GM19397 (cell line): ENCODE results near the gene HK3.
"Not testable (repeated sequence)": the region's sequence is repeated elsewhere in the genome, so short reads cannot be mapped to it uniquely, and the experiment has no call there.

ENCODE experiments used
- ATAC-seq: cut with Tn5 transposase; IDR thresholded peaks from one replicate; pipeline ENCODE4 v1.9.1; 2021; ENCODE audit warnings: mild to moderate bottlenecking, moderate library complexity; ENCODE audit not compliant: unreplicated experiment

Gene HK3

DNA sequence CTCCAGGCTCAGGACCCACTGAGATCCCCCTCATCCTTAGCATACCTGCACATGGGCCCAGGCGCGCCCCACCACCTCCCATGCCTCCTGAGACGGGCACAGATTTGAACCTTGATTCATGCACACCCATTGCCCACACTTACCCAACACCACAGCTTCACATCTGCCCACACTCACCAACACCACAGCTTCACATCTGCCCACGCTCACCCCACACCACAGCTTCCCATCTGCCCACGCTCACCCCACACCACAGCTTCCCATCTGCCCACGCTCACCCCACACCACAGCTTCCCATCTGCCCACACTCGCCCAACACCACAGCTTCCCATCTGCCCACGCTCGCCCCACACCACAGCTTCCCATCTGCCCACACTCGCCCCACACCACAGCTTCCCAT is 28.5 kb downstream of the HK3 start:
- not testable (repeated sequence) for ATAC-seq

- no peak for ATAC-seq
These were observed 29.0 kb downstream of the HK3 start for GRCh38 chr5:176870110-176870591.

DNA sequence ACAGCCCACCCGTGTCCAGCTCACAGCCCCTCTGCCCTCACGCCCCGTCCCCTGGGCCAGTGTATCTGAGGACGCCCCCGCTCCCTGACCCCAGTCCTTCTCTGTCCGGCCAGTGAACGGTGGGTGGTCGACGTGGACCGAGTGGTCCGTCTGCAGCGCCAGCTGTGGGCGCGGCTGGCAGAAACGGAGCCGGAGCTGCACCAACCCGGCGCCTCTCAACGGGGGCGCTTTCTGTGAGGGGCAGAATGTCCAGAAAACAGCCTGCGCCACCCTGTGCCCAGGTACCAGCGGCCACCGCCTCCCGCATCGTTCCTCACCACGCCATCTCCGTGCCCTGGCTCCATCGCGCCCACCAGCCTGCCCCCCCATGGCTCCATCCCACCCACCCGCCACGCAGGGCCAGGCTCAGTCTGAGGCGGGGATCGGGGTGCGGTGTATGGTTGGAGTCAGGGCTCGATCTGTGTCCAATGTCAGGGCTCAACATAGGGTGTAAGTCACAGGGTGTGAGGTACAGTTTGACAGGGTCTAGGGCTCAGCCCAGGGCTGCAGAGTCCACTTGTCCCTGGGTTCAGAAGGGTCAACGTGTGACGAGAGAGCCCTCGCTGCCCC is 29.5 kb downstream of the HK3 start:
- ATAC-seq = no peak

DNA sequence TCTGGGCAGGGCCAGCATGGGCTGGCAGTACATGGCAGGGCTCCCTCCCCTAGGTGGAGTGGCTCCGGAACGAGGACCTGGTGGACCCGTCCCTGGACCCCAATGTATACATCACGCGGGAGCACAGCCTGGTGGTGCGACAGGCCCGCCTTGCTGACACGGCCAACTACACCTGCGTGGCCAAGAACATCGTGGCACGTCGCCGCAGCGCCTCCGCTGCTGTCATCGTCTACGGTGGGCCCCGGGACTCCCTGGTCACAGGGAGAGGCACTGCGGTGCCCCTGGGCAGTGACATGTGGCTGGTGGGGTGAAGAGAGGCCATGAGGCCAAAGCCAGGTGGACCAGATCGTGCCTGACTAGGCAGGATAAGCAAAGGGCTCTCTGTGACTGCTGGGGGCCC is 30.4 kb downstream of the HK3 start:
- no peak for ATAC-seq

GRCh38 chr5:176868126-176868525 is 31.0 kb downstream of the HK3 start:
- ATAC-seq = no peak

DNA sequence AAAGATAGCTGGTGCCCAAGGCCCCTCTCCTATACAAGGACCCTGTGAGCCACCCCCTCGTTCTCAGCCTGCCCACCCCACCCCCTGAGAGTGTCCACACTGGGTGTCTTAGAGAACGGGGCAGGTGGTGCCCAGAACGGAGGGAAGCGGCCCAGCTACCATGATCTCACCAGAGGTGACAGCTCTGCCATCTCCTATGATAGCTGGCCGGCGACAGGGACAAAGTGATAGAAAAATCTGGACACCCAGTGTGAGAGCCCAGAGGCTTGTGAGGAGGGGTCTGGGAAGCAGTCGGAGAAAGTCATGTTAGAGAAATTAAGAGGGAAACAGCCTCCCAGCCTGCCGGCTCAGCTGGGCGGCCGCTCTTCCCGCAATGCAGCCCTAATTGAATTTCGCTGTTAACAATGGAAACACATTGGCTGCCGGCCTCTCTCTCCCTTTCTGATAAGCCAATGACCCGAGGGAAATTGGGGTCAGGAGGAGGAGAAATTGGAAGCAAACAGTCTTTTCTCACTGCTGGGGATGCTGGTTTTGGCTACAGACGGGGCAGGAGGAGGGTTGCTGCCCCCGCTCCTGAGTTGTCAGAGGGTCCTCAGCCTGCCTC is 32.3 kb downstream of the HK3 start:
- ATAC-seq = no peak

GRCh38 chr5:176865964-176866363 is 33.2 kb downstream of the HK3 start:
- no peak for ATAC-seq

- ATAC-seq = no peak
These were observed 34.4 kb downstream of the HK3 start for GRCh38 chr5:176864755-176865154.

- no peak for ATAC-seq
These were observed 35.4 kb downstream of the HK3 start for GRCh38 chr5:176863765-176864098.

DNA sequence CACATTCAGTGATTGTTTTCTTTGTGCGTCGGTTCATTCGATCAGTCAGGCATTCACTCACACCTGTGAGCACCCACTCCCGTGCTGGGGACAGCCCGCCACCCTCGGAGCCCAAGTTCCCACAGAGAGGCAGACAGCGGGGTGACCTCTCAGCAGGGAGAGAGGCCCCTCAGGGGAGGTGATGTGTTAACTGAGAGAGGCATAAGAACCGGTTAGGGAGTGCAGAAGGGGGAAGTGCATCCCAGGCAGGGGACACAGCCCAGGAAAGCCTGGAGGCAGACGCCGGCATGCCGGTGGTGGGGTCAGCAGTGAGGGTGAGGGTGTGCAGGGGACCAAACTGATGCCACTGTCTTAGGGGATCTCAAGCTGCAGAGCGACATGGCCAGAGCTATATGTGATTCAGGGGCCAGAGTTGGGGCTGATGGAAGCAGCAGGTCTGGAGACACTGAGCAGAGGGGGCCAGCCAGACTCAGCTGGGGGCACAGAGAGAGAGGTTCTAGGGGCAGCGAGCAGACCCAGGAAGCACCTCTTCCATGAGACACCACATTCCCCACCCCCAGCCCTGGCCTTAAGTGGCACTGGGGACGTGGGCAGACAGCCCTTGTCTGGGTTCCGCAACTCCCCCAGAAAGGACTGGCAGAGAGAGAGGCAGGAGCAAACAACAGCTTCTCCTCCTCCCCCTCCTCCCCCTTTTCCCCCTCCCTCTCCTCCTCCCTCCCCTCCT is 35.9 kb downstream of the HK3 start:
- ATAC-seq = no peak

- no peak for ATAC-seq
These were observed 36.7 kb downstream of the HK3 start for GRCh38 chr5:176862330-176862995.

GRCh38 chr5:176861276-176861675 is 37.9 kb downstream of the HK3 start:
- ATAC-seq = no peak

DNA sequence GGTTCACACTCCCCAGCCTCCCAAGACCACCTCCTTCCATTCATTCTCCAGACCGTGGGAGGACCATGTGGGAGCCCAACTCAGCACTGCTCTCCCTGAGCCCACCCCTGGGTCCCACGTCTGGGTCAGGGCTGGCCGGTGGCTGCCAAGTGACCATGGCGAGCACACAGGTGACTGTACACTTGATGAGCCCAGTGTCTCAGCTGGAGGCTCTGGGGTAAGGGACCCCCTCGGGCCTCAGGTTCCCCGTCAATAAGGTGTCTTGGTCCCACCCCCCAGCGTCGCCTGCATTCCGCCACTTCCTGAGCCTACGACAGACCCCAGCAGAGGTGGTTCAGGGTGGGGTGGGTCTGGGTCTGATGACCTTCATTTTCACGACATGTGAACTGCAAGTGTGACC is 38.8 kb downstream of the HK3 start:
- ATAC-seq = no peak

- ATAC-seq = no peak
These were observed 39.2 kb downstream of the HK3 start for GRCh38 chr5:176859916-176860315.

DNA sequence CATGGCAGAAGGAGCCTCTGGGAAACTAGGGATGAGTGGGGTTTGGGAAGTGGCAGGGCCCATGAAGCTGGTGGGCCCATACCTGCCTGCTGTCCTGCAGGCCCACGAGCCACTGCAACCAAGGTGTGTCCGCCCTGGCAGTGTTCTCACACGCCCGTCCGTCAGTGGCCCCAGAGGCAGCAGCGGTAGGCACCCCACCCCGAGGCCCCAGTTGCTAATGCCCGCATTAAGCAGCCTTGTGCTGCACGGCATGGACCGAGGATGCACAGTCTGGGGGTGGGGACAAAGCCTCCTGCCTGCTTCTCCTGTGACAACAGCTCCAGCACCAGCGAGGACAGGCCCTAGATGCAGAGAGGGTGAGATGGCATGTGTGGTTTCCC is 41.3 kb downstream of the HK3 start:
- no peak for ATAC-seq

DNA sequence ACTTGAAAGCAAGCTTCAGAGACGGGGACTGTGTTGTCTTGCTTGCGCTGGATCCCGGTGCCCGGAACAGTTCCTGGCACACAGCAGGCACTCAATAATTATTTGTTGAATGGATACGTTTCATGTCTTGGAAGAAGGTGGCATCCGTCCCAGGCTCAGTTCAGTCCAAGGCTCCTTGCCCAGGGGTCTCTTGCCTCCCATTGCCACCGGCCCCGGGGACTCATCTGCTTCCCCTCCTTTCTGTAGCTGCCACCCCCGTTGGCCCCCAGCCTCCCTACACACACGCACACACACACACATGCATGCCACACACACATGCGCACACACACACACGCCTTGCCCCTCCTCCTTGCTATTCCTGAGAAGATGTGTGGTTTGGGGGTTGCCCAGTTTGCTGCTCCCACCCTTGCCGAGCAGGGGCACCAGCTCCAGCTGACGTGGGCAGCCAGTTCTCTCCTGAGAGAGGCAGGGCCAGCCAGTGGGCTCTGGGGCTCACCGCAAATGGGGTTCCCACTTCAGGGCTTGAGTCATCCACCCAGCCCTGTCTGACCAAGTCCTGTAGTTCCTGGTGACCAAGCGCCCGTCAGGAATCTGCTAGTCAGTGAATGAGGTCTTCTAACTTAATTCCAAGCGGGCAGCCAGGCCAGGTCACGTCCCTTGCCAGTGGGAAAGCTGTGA is 41.8 kb downstream of the HK3 start:
- ATAC-seq = no peak

- ATAC-seq = no peak
These were observed 42.4 kb downstream of the HK3 start for GRCh38 chr5:176856746-176857145.

GRCh38 chr5:176855598-176855997 is 43.5 kb downstream of the HK3 start:
- ATAC-seq = no peak

- ATAC-seq = no peak
These were observed 45.0 kb downstream of the HK3 start for GRCh38 chr5:176854164-176854563.

GRCh38 chr5:176853151-176853778 is 45.9 kb downstream of the HK3 start:
- ATAC-seq = no peak
